ENCODE results near the gene SERPINB5.

The SERPINB5 gene

GRCh38 chr18:63495675-63496074, 18.9 kb downstream of the SERPINB5 start:
- H3K9me3 ChIP-seq (ENCODE audit: insufficient read depth, low read length), result no peaks in the 10 kb centered on the region
- TF ChIP-seq CTCF (IDR thresholded peaks at IDR 0.05; ENCODE audit: insufficient read depth, low read length, poor library complexity, severe bottlenecking) (no peak), EZH2phosphoT487 (conservative IDR thresholded peaks at IDR 0.05; ENCODE audit: low read length) (no peak)
- H3K9ac ChIP-seq (ENCODE audit: low read length), result no peak overlapping the region
- H3K27ac ChIP-seq (ENCODE audit: low read depth, low read length), result no peak overlapping the region
- H4K20me1 ChIP-seq (ENCODE audit: low read depth, low read length), result no peaks in the 10 kb centered on the region
- no peaks in the 10 kb centered on the region for H3K27me3 ChIP-seq (ENCODE audit: low read length)
- H3K9me2 ChIP-seq (replicated peaks; ENCODE audit: insufficient read depth, low read length), result no peaks in the 10 kb centered on the region
- no peaks in the 10 kb centered on the region for H3K36me3 ChIP-seq (ENCODE audit: low read length)
- no peaks in the 10 kb centered on the region for H3F3A ChIP-seq (ENCODE audit: insufficient read depth)
- H2AFZ ChIP-seq (ENCODE audit: low read depth, low read length, severe bottlenecking), result no peak overlapping the region
- no peak overlapping the region for H3K4me2 ChIP-seq (ENCODE audit: low read depth, low read length, poor library complexity, severe bottlenecking)
- no peaks in the 10 kb centered on the region for H3K79me2 ChIP-seq (ENCODE audit: insufficient read depth, low read length)
- H3K4me3 ChIP-seq (ENCODE audit: insufficient read depth, low read length, poor library complexity, severe bottlenecking), result no peak overlapping the region

DNA sequence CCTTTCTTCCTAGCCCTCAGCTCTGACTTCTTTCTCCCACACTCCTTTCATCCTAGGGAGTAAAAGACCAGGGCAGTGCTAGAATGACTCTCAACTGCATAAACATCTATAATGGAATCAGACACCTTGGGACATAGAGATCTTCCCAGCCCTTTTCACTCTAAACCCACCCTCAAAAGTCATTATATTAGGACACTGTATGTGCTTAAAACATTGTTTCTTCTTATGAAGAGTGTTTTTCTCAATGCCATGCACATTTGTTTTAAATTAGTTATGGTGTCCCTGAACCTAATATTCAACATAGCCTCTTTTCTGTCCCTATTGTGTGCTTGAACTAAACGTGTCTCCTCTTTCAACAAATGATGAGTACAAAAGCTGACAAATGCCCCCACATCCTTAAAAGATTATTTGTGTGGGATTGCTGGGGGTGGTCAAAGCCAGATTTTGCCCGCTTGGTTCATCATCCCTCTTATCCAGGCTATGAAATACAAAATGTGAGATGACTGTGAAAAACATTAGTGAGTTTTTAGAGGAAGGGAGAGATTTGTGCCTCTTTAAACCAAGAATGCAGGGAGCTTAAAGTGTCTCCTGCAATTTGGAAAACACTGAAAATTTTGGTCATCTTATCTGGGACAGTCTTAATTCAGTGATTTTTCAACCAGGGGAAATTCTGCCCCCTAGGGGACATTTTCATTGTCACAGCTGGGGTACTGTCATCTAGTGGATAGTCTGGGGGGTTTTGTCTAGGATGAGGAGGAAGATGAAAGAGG, 29.0 kb downstream of the SERPINB5 start:
- H3K9me3 ChIP-seq (ENCODE audit: insufficient read depth, low read length), result no peaks in the 10 kb centered on the region
- H3F3A ChIP-seq (ENCODE audit: insufficient read depth), result no peaks in the 10 kb centered on the region
- no peak overlapping the region for H2AFZ ChIP-seq (ENCODE audit: low read depth, low read length, severe bottlenecking)
- H3K36me3 ChIP-seq (ENCODE audit: low read length), result no peaks in the 10 kb centered on the region
- H3K79me2 ChIP-seq (ENCODE audit: insufficient read depth, low read length), result no peaks in the 10 kb centered on the region
- TF ChIP-seq EZH2phosphoT487 (conservative IDR thresholded peaks at IDR 0.05; ENCODE audit: low read length), result no peak
- TF ChIP-seq CTCF (IDR thresholded peaks at IDR 0.05; ENCODE audit: insufficient read depth, low read length, poor library complexity, severe bottlenecking), result peak; percentile 87
- no peaks in the 10 kb centered on the region for H3K27me3 ChIP-seq (ENCODE audit: low read length)
- no peaks in the 10 kb centered on the region for H4K20me1 ChIP-seq (ENCODE audit: low read depth, low read length)
- H3K27ac ChIP-seq (ENCODE audit: low read depth, low read length), result no peak overlapping the region
- H3K4me2 ChIP-seq (ENCODE audit: low read depth, low read length, poor library complexity, severe bottlenecking), result no peak overlapping the region
- no peaks in the 10 kb centered on the region for H3K9me2 ChIP-seq (replicated peaks; ENCODE audit: insufficient read depth, low read length)
- no peak overlapping the region for H3K9ac ChIP-seq (ENCODE audit: low read length)
- H3K4me3 ChIP-seq (ENCODE audit: insufficient read depth, low read length, poor library complexity, severe bottlenecking), result no peak overlapping the region

DNA sequence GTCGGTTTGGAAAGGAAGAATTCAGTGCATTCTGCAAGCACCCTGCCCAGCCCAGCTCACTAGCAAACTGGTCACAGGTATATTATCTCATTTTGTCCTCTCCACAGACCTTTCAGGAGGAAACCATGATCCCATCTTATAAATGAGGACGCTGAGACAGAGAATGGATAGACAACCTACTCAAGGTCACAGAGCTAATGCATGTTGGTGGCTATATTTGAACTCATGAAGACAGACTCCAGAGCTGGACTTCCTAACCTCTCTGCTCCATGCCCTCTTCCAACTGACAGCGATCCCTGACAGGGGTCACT, 29.5 kb downstream of the SERPINB5 start:
- Histone ChIP-seq H3K9me3 (ENCODE audit: insufficient read depth, low read length) (no peaks in the 10 kb centered on the region), H3K4me3 (ENCODE audit: insufficient read depth, low read length, poor library complexity, severe bottlenecking) (no peak overlapping the region), H3K9ac (ENCODE audit: low read length) (no peak overlapping the region), H3F3A (ENCODE audit: insufficient read depth) (no peaks in the 10 kb centered on the region), H3K27me3 (ENCODE audit: low read length) (no peaks in the 10 kb centered on the region), H2AFZ (ENCODE audit: low read depth, low read length, severe bottlenecking) (no peak overlapping the region), H3K9me2 (replicated peaks; ENCODE audit: insufficient read depth, low read length) (no peaks in the 10 kb centered on the region), H3K79me2 (ENCODE audit: insufficient read depth, low read length) (no peaks in the 10 kb centered on the region), H3K36me3 (ENCODE audit: low read length) (no peaks in the 10 kb centered on the region), H3K4me2 (ENCODE audit: low read depth, low read length, poor library complexity, severe bottlenecking) (no peak overlapping the region), H3K27ac (ENCODE audit: low read depth, low read length) (no peak overlapping the region), H4K20me1 (ENCODE audit: low read depth, low read length) (no peaks in the 10 kb centered on the region)
- TF ChIP-seq CTCF (IDR thresholded peaks at IDR 0.05; ENCODE audit: insufficient read depth, low read length, poor library complexity, severe bottlenecking) (no peak), EZH2phosphoT487 (conservative IDR thresholded peaks at IDR 0.05; ENCODE audit: low read length) (no peak)

Data from SU-DHL-6 (cell line).